ENCODE data around the gene ITPA.
A peak's percentile ranks its signal among the peaks of the same experiment; 100 is the strongest.

The ITPA gene

DNA sequence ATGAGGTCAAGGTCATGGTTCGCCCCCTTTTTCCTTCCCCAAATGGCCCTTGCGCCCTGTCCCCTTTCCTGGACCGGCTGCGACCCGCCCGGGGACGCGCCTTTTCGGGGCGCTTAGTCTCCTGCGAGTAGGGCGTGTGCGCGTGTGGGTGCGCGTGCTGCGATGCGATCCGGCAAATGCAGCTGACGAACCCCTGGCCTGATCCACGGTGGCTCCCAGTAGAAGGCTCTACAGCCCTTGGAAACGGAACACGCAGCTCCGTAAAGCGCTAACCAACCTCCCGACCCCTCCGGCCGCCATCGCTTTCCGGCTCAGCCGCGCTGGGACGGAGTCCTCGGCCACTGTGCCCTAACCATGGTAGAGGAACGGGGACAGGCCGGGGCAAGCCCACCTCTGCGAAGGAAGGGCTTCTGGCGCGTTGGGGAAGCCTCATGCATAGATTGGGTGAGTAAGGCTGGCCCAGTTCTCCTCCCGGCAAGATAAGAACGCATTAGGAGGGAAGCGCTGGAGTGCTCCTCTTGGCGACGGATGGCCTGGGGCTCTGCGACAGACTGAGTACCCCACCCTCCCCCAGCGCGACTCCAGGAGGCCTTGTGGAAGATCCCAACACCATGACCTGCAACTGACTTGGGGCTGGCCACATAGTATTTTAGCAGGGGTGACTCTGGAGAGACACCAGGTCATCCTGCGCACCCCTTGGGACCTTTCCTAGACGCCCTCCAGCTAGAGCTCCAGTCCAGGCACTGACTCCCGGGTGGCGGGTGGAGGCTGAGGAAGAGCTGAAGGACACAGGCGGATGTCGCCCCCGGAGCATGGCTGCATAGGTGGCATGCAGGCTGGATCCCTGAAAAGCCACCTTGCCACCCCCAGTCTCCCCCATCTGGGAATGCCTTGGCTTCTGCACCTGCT lies 30.8 kb downstream of the ITPA start:
- in situ Hi-C loops (cut with HindIII; ENCODE audit: low pct_unique_long_range_greater_than_20kb, low sequenced_read_pairs) = no loop called here
- TF ChIP-seq JUND (IDR thresholded peaks at IDR 0.05; ENCODE audit: low read depth) = no peak
- no peak for DNase-seq (ENCODE audit: low read depth in 1 of 2, low spot score in 1 of 2)

DNA sequence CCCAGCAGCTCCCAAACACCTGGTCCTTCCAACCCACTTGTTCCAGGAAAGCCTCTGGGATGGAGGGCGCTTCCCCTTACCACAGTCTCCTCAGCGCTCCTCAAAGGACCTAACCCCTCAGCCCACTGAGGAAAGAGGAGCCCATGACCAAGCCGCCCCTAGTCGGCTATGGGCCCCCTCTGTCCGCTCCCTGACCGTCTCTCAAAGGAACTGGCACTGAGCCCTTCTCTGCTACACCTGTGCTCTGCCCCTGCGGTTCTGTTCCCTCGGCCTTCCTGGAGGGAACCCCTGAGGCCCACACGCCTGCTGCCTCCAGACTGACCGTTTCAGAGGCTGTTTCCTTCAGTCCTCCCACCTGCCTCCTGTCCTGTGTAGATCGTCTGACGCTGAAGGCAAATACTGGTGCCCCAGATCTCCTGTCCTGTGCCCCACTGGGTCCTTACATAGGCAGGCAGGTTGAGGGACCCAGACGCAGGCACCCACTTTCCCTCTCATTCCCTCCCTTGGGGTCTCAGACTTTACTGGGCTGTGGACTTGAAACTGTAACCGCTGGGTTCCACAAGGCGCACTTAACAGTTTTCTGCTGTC lies 31.6 kb downstream of the ITPA start:
- no peak for TF ChIP-seq JUND (IDR thresholded peaks at IDR 0.05; ENCODE audit: low read depth)
- no peak for DNase-seq (ENCODE audit: low read depth in 1 of 2, low spot score in 1 of 2)
- in situ Hi-C loops (cut with HindIII; ENCODE audit: low pct_unique_long_range_greater_than_20kb, low sequenced_read_pairs) = no loop called here

DNA sequence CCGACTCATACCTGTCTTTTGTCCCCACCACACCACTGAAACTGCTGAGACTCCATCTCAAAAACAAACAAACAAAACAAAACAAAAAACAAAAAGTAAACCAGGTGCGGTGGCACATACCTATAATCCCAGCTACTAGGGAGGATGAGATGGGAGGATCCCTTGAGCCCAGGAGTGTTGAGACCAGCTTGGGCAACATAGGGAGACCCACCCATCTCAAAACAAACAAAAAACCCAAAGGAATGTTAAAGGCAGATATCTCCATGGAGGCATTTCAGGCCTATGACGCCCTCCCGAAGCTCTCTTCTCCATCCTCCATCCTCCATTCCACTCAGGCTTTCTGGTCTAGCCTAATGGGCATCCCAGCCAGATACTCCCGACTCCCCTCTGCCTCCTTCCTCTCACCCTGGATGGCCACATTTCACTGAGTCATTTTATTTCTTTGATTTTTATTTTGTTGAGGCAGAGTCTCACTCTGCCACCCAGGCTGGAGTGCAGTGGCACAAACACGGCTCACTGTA lies 32.9 kb downstream of the ITPA start:
- TF ChIP-seq JUND (IDR thresholded peaks at IDR 0.05; ENCODE audit: low read depth) = no peak
- in situ Hi-C loops (cut with HindIII; ENCODE audit: low pct_unique_long_range_greater_than_20kb, low sequenced_read_pairs) = no loop called here
- no peak for DNase-seq (ENCODE audit: low read depth in 1 of 2, low spot score in 1 of 2)

GRCh38 chr20:3243718-3244358 lies 34.5 kb downstream of the ITPA start:
- in situ Hi-C loops (cut with HindIII; ENCODE audit: low pct_unique_long_range_greater_than_20kb, low sequenced_read_pairs) = no loop called here
- TF ChIP-seq JUND (IDR thresholded peaks at IDR 0.05; ENCODE audit: low read depth) = no peak
- no peak for DNase-seq (ENCODE audit: low read depth in 1 of 2, low spot score in 1 of 2)

GRCh38 chr20:3244613-3245012 lies 35.3 kb downstream of the ITPA start:
- no peak for TF ChIP-seq JUND (IDR thresholded peaks at IDR 0.05; ENCODE audit: low read depth)
- in situ Hi-C loops (cut with HindIII; ENCODE audit: low pct_unique_long_range_greater_than_20kb, low sequenced_read_pairs) = no loop called here
- no peak for DNase-seq (ENCODE audit: low read depth in 1 of 2, low spot score in 1 of 2)

DNA sequence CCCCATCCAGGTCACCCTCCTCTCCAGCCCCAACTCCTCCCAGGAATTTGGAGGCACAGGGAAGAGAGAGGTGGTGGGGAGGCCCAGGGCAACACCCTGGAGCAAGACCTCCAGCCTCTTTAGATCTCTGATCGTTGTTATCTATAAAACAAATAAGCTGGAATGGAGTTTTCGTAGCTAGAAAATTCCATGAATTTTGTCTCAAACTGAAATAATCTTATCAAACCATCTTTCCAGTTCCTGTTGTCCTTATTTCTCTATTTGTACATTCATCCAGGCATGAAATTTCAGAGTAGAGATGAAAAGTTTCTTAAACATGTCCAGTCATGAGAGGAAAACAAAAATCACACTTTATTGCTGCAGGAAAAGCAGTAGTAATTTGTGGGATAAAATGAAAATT lies 35.9 kb downstream of the ITPA start:
- in situ Hi-C loops (cut with HindIII; ENCODE audit: low pct_unique_long_range_greater_than_20kb, low sequenced_read_pairs) = no loop called here
- no peak for DNase-seq (ENCODE audit: low read depth in 1 of 2, low spot score in 1 of 2)

GRCh38 chr20:3245711-3246110 lies 36.4 kb downstream of the ITPA start:
- in situ Hi-C loops (cut with HindIII; ENCODE audit: low pct_unique_long_range_greater_than_20kb, low sequenced_read_pairs) = no loop called here
- DNase-seq (ENCODE audit: low read depth in 1 of 2, low spot score in 1 of 2) = no peak
- TF ChIP-seq JUND (IDR thresholded peaks at IDR 0.05; ENCODE audit: low read depth) = no peak

More for the DNA sequence above, 35.9 kb downstream of the ITPA start:
- TF ChIP-seq JUND (IDR thresholded peaks at IDR 0.05; ENCODE audit: low read depth) = no peak

GRCh38 chr20:3246682-3247081 lies 37.4 kb downstream of the ITPA start:
- in situ Hi-C loops (cut with HindIII; ENCODE audit: low pct_unique_long_range_greater_than_20kb, low sequenced_read_pairs) = no loop called here
- DNase-seq (ENCODE audit: low read depth in 1 of 2, low spot score in 1 of 2) = no peak
- no peak for TF ChIP-seq JUND (IDR thresholded peaks at IDR 0.05; ENCODE audit: low read depth)

DNA sequence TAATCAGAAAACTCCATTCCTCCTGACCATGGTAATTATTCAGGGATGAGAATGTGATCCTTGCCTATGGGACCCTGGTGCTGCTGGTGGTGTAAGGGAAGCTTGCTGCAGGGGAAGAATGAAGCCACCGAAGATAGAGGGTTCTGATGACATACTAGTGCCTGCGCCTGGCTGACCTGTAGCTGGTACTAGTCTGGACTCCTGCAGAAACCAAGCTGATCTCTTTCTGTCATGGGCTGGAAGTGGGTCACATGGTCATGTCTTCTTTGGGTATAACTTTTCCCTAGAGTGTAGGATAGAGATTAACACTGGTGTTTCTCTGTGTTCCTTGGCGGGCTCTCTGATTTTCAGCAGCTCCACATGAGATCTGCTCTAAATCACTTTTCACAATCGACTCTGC lies 38.3 kb downstream of the ITPA start:
- in situ Hi-C loops (cut with HindIII; ENCODE audit: low pct_unique_long_range_greater_than_20kb, low sequenced_read_pairs) = no loop called here

GRCh38 chr20:3248167-3248992 lies 39.1 kb downstream of the ITPA start:
- no peak for TF ChIP-seq JUND (IDR thresholded peaks at IDR 0.05; ENCODE audit: low read depth)
- no peak for DNase-seq (ENCODE audit: low read depth in 1 of 2, low spot score in 1 of 2)
- in situ Hi-C loops (cut with HindIII; ENCODE audit: low pct_unique_long_range_greater_than_20kb, low sequenced_read_pairs) = no loop called here

More for the DNA sequence above, 38.3 kb downstream of the ITPA start:
- TF ChIP-seq JUND (IDR thresholded peaks at IDR 0.05; ENCODE audit: low read depth) = no peak
- no peak for DNase-seq (ENCODE audit: low read depth in 1 of 2, low spot score in 1 of 2)

GRCh38 chr20:3248993-3249347 lies 39.7 kb downstream of the ITPA start:
- DNase-seq (ENCODE audit: low read depth in 1 of 2, low spot score in 1 of 2) = no peak
- in situ Hi-C loops (cut with HindIII; ENCODE audit: low pct_unique_long_range_greater_than_20kb, low sequenced_read_pairs) = no loop called here
- TF ChIP-seq JUND (IDR thresholded peaks at IDR 0.05; ENCODE audit: low read depth) = no peak

DNA sequence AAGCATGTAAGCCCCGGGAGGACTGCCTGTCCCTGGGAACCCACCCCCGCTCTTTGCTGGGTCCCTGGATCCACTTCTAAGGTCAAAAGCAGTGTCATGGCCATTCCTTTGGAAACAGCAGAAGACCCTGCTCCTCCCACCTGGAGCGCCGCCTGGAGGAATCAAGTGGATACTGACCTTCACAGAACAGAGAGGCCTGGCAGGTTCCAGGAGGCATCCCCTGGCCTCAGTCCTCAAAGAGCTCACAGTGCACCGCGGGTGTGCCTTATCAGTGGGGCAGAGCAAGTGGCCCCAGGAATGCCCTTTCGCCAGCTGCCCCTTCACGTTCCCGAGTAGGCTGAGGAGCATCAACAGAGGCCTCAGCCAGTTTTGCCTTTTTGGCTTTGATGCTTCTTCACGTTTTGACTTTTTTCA lies 40.8 kb downstream of the ITPA start:
- DNase-seq (ENCODE audit: low read depth in 1 of 2, low spot score in 1 of 2) = peak in 1 of 2 experiments; percentile 45
- TF ChIP-seq JUND (IDR thresholded peaks at IDR 0.05; ENCODE audit: low read depth) = no peak
- in situ Hi-C loops (cut with HindIII; ENCODE audit: low pct_unique_long_range_greater_than_20kb, low sequenced_read_pairs) = no loop called here

Data from T47D (cell line).